Measurements from ENCODE around the gene KDM4E. TPM values are rescaled to one million over a fixed set of nuclear protein-coding genes. Genes with fewer than 3 reads are reported as not detected.

Gene KDM4E
- total and polyA plus RNA-seq, 9 of the 15 experiments (the other 6 are each of a cell fraction or from before 2014, with no cell fraction given): 0.04 TPM; not detected in 8

GRCh38 chr11:95068549-95068948 lies 43.5 kb downstream of the KDM4E start (continued):
- no peak for TF ChIP-seq ZNF518B (CRISPR knock-in tag; IDR thresholded peaks at IDR 0.05)
- peak; percentile 79 for TF ChIP-seq POLR2B (IDR thresholded peaks at IDR 0.05; ENCODE audit: low read depth, partially characterized antibody)
- peak in 1 of 2 experiments; percentile 69; a peak in 1 of 4 replicates for TF ChIP-seq SIN3A (IDR thresholded peaks at IDR 0.05; ENCODE audit: borderline replicate concordance in 2 of 2, control insufficient read depth in 1 of 2, low read depth in 2 of 2, low read length in 2 of 2)
- TF ChIP-seq ZNF717 (CRISPR knock-in tag; IDR thresholded peaks at IDR 0.05): no peak
- peak; percentile 60; the same call in 1 of the 2 replicates for TF ChIP-seq CC2D1A (IDR thresholded peaks at IDR 0.05)
- no peak for TF ChIP-seq ZNF76 (CRISPR knock-in tag; IDR thresholded peaks at IDR 0.05; ENCODE audit: borderline replicate concordance)
- peak; percentile 94 for TF ChIP-seq PKNOX1 (IDR thresholded peaks at IDR 0.05)
- TF ChIP-seq NR2C1 (IDR thresholded peaks at IDR 0.05): no peak
- no peak for TF ChIP-seq NR2C1 (tag; IDR thresholded peaks at IDR 0.05)
- TF ChIP-seq ZNF224 (CRISPR knock-in tag; IDR thresholded peaks at IDR 0.05): no peak
- no peak for TF ChIP-seq ZNF780A (CRISPR knock-in tag; IDR thresholded peaks at IDR 0.05)
- TF ChIP-seq ZBTB1 (CRISPR knock-in tag; IDR thresholded peaks at IDR 0.05; ENCODE audit: borderline replicate concordance, low read depth): no peak
- peak; percentile 34; the same call in 1 of the 2 replicates for TF ChIP-seq BACH1 (tag; IDR thresholded peaks at IDR 0.05)
- TF ChIP-seq, protein P1, sequence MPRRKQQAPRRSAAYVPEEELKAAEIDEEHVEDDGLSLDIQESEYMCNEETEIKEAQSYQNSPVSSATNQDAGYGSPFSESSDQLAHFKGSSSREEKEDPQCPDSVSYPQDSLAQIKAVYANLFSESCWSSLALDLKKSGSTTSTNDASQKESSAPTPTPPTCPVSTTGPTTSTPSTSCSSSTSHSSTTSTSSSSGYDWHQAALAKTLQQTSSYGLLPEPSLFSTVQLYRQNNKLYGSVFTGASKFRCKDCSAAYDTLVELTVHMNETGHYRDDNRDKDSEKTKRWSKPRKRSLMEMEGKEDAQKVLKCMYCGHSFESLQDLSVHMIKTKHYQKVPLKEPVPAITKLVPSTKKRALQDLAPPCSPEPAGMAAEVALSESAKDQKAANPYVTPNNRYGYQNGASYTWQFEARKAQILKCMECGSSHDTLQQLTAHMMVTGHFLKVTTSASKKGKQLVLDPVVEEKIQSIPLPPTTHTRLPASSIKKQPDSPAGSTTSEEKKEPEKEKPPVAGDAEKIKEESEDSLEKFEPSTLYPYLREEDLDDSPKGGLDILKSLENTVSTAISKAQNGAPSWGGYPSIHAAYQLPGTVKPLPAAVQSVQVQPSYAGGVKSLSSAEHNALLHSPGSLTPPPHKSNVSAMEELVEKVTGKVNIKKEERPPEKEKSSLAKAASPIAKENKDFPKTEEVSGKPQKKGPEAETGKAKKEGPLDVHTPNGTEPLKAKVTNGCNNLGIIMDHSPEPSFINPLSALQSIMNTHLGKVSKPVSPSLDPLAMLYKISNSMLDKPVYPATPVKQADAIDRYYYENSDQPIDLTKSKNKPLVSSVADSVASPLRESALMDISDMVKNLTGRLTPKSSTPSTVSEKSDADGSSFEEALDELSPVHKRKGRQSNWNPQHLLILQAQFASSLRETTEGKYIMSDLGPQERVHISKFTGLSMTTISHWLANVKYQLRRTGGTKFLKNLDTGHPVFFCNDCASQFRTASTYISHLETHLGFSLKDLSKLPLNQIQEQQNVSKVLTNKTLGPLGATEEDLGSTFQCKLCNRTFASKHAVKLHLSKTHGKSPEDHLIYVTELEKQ (CRISPR knock-in tag; IDR thresholded peaks at IDR 0.05): no peak
- TF ChIP-seq NCOA1 (IDR thresholded peaks at IDR 0.05; ENCODE audit: low read depth): no peak
- TF ChIP-seq ILF3 (IDR thresholded peaks at IDR 0.05; ENCODE audit: borderline replicate concordance): no peak
- no peak for TF ChIP-seq ETV1 (tag; conservative IDR thresholded peaks at IDR 0.05; ENCODE audit: low read depth)
- TF ChIP-seq CBX3 (IDR thresholded peaks at IDR 0.05; ENCODE audit: borderline replicate concordance in 1 of 2, low read length in 2 of 2): peak in 1 of 2 experiments; percentile 87; a peak in 2 of 3 replicates
- TF ChIP-seq ZFX (CRISPR knock-in tag; IDR thresholded peaks at IDR 0.05): peak; percentile 81
- TF ChIP-seq BHLHE40 (IDR thresholded peaks at IDR 0.05; ENCODE audit: low read length): peak; percentile 43; the same call in 1 of the 2 replicates
- no peak for TF ChIP-seq LEF1 (IDR thresholded peaks at IDR 0.05)
- TF ChIP-seq TAF15 (IDR thresholded peaks at IDR 0.05; ENCODE audit: low read depth, low read length): no peak
- TF ChIP-seq ZFPM2 (CRISPR knock-in tag; IDR thresholded peaks at IDR 0.05): no peak

All from K562 (cell line).